COLO829 (cell line): ENCODE measurements around the gene TLK2.
"Not testable (repeated sequence)": the region's sequence is repeated elsewhere in the genome, so short reads cannot be mapped to it uniquely, and the experiment has no call there.

Source experiments
- DNase-seq: peaks from one replicate; pipeline ENCODE4 v3.0.0; 2012; ENCODE audit warnings: low spot score

The TLK2 gene

DNA sequence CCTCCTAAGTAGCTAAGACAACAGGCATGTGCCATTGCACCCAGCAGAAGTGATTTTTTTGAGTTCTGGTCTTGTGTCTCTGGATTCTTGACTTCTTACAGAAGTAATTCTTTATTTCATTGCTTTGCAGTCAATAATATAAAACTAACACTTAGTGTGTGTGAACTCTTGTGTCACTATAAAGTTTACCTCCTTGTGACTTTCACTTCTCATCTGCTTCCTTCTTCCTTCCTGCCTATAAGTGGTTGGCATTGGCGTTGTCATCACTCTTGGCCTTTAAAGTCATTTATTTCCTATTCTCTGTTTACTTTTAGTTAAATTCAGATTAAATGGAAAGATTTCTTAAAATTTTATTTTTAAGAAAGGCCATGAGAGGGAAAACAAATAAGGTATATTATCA, 12.4 kb downstream of the TLK2 start:
- DNase-seq, result not testable (repeated sequence)

DNA sequence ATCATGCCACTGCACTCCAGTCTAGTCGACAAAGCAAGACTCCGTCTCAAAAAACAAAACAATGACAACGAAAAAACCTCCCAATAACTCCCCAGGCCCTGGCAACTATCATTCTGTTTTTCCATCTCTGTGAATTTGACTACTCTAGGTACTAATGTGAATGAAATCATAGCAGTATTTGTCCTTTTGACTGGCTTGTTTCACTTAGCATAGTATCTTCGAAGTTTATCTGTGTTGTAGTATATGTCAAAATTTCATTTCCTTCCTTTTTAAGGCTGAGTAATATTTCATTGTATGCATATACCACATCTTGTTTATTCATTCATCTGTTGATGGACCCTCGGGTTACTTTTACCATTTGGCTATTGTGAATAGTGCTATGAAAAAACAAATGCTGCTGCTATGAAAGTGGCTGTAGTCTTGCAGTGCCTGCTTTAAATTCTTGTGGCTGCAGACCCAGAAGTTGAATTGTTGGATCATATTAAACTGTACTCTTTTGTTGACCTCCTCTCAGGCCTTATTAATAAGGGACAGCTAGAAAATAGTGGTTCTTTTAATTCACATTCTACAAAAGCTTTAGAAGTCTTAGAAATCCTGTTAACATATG, 14.5 kb downstream of the TLK2 start:
- not testable (repeated sequence) for DNase-seq

DNA sequence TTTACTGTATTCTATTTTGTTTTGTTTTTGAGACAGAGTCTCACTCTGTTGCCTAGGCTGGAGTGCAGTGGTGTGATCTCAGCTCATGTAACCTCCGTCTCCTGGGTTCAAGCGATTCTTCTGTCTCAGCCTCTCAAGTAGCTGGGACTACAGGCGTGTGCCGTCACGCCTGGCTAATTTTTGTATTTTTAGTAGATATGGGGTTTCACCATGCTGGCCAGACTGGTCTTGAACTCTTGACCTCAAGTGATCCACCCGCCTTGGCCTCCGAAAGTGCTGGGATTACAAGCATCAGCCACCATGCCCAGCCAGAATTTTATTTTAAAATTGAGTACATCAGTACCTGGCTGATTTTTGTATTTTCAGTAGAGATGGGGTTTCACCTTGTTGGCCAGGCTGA, 15.4 kb downstream of the TLK2 start:
- DNase-seq, result not testable (repeated sequence)

DNA sequence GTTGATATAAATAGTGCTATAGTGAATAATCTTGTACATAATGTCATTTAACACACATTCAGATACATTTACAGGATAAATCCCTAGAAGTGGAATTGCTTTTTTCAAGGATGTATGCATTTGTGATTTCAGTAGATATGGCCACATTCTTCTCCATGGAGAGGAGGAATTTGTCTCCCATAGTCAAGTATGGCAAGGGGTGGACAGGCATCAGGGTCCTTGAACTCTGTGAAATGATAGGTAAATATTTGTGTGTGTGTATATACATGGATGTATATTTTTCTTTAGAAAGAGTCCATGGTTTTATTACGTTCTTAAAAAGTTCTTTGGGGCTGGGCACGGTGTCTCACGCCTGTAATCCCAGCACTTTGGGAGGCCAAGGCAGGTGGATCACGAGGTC, 17.7 kb downstream of the TLK2 start:
- DNase-seq, result not testable (repeated sequence)

DNA sequence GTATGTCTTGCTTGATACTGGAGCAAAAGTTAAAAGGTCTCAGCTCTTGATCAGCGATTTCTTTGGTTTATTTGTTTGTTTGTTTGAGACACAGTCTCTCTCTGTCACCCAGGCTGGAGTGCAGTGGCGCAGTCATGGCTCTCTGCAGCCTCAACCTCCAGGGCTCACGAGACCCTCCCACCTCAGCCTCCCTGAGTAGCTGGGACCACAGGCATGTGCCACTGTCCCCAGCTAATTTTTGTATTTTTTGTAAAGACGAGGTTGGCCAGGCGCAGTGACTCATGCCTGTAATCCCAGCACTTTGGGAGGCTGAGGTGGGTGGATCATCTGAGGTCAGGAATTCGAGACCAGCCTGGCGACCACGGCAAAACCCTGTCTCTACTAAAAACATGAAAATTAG, 20.2 kb downstream of the TLK2 start:
- not testable (repeated sequence) for DNase-seq

DNA sequence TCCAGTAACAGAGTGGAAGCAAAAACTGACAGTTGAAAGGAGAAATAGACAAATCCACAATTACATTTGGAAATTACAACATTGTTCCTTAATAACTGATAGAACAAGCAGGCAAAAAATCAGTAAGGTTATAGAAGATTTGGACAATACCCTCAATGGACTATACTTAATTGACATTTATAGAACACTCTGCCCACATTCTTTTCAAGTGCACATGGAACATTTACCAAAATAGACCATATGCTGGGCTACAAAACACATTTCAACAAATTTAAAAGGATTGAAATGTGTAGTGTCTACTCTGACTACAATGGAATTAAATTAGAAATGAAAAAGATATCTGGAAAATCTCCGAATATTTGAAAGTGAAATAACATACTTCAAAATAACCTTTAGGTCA, 21.8 kb downstream of the TLK2 start:
- not testable (repeated sequence) for DNase-seq

DNA sequence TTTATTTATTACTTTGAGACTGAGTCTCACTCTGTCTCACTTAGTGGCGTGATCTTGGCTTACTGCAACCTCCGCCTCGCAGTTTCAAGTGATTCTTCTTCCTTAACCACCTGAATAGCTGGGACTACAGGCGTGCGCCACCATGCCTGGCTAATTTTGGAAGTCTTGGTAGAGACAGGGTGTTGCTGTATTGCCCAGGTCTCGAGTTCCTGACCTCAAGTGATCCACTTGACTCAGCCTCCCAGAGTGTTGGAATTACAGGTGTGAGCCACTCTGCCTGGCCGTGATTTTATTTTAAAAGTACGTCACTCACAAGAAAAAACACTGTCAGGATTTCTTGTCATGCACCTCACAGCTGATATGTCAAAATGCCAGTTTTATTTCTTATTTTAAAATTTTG, 26.2 kb downstream of the TLK2 start:
- not testable (repeated sequence) for DNase-seq

DNA sequence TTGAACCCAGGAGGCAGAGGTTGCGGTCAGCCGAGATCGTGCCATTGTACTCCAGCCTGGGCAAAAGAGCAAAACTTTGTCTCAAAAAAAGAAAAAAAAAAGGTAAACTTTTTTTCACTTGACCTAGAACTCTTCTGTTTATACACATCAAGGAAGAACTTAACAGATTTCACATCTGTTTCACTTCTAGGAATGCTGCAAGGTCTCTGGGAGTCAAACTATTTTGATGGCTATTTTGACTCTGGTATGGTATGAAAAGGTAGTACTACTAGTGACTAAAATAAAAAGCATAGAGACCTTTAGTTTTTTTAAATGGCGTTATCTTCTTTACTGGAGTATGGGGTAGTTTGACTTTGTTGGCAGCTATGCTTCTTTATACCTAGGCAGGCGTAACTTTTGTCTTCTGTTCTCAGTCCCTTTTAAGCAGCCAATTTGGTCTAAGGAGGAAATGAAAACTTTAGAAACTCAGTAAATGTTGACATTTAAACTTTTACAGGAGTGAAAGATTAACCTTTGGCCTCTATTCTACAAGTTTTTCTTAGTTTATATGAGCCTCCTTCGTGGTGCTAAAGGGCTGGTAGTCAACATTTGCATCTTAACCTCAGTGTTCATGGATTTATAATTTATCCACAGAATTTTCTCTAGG, 28.7 kb downstream of the TLK2 start:
- not testable (repeated sequence) for DNase-seq

DNA sequence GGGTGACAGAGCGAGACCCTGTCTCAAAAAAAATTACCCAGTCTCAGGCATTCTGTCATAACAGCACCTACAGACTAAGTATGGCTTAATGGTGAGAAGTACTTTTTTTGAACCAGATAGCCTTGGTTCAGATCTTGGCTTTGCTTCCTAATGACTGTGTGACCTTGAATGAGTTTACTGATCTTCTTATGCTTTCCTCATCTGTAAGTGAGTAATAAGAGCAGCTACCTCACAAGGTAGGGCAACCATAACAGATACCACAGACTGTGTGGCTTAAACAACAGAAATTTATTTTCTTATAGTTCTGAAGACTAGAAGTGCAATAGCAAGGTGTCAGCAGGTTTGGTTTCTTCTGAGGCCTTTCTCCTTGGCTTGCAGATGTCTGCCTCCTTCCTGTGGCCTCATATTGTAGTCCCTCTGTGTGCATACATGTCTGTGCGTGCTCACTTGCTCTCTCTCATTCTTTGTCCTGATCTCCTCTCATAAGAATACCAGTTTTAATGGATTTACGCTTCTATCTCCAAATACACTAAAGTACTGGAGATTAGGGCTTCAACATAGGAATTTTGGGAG, 31.7 kb downstream of the TLK2 start:
- not testable (repeated sequence) for DNase-seq

DNA sequence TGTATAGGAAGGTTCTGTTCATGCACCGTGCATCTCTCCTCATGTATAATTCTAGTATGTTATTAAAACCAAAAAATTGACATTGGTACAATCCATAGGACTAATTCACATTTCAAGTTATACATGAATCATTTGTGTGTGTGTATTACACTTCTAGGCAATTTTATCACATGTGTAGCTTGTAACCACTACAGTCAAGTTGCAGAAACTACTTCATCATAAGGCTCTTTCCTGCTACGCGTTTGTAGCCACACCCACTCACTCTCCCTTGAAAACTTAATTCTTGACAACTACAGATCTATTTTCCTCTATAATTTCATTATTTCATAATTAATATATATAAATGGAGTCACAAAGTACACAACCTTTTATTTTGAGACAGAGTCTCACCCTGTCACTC, 32.4 kb downstream of the TLK2 start:
- DNase-seq, result not testable (repeated sequence)

DNA sequence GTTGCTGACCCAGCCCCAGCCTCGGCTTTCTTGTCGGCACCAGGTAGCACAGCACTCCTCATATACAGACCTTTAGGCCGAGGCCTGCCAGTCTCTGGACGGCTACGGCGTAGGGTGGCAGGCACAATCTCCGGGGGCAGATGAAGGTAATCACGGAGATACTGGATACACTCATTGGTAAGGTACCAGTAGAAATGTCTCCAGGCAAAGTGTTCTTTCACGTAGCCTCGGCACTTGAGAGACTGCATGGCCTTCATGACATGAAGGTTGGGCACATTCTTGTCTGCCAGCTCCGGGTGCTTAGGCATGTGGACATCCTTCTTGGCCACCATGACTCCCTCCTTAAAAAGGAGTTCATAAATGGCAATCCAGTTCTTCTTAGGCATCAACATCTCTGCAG, 37.8 kb downstream of the TLK2 start:
- DNase-seq, result not testable (repeated sequence)

DNA sequence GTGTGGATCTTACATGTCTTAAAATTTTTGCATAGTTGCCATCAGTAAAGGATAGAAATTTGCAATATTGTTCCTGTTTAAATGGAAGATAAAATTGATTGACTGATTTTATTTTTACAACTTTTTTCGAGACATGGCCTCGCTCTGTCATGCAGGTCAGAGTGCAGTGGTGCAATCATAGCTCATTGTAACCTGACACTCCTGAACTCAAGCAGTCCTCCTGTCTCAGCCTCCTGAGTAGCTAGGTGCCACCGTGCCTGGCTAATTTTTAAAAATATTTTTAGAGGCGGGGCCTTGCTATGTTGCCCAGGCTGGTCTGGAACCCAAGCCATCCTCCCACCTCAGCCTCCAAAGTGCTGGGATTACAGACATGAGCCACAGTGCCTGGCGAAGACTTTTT, 42.7 kb downstream of the TLK2 start:
- not testable (repeated sequence) for DNase-seq

DNA sequence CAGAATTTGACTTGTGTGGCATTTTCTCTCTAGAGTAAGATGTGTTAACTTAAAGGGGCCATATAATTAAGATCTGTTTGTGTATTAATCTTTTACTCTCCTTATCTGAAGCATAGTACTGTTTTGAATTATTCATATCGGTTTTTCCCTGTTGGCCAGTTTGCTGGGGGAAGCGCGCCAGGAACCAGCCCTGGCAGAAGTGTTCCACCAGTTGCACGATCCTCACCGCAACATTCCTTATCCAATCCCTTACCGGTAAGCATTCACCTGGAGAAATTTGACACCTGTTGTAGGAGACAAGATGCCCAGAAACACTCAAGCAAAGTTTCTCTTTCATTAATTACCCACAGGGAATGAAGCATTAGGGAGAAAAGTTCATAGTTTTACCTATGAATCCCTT, 45.5 kb downstream of the TLK2 start:
- not testable (repeated sequence) for DNase-seq

DNA sequence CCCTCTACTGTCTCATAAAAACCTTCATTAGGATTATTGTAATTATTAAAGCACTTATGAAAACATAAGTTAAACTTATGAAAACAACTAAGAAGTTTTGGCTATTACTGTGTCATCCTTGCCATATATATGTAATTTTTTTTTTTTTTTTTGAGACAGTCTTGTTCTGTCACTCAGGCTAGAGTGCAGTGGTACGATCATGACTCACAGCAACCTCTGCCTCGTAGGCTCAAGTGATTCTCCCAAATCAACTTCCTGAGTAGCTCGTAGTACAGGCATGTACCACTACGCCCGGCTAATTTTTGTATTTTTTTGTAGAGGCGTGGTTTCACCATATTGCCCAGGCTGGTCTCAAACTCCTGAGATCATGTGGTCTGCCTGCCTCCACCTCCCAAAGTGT, 46.7 kb downstream of the TLK2 start:
- not testable (repeated sequence) for DNase-seq

DNA sequence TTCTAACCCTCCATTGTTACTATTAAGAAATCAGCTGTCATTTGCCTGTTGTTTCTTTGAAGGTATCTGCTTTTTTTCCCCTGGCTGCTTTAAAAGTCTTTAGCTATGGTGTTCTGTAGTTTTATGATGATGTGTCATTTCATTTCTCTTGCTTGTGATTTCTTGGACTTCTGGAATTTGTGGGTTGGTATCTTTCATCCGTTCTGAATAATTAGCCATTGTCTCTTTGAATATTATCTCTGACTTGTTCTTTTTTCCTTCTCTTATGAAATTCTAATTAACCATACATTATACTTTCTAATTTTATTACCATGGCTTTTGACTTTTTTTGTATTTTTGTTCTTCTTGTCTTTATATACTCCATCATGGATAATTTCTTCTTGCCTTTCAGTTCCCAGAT, 52.3 kb downstream of the TLK2 start:
- not testable (repeated sequence) for DNase-seq

DNA sequence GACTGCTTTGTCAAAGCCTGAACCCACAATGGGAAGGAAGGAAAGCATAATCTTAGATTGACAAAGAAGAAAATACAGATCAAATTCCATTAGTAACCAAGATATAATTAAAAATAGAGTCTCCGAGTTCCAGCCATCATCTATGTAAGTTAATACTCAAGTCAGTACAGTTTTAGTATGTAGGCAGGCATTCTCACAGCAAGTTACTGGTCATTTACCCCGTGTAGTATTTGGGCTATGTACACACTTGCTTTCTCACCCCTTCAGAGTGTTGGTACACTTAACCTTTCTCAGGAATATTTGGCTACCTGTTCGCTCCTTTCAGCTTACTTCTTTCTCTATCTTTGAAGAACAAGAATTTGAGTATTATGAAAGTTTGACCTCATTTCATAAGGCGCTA, 57.9 kb downstream of the TLK2 start:
- DNase-seq, result not testable (repeated sequence)

DNA sequence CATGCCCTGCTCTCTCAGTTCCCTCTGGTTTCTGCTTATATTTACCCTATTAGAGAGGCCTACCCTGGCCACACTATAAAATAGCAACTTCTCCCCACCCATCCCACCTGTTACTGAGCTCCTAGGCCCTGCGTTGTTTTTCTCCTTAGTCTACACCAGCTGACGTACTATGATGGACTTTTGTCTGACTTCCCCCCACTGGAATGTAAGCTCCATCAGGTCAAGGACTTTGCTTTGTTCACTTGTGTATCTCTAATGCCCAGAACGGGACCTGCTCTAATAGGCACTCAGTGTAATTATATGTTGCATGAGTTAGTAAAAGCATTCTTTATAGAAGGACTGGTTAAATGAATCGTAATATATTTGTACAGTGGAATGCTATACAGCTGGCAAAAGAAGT, 62.4 kb downstream of the TLK2 start:
- DNase-seq, result not testable (repeated sequence)

DNA sequence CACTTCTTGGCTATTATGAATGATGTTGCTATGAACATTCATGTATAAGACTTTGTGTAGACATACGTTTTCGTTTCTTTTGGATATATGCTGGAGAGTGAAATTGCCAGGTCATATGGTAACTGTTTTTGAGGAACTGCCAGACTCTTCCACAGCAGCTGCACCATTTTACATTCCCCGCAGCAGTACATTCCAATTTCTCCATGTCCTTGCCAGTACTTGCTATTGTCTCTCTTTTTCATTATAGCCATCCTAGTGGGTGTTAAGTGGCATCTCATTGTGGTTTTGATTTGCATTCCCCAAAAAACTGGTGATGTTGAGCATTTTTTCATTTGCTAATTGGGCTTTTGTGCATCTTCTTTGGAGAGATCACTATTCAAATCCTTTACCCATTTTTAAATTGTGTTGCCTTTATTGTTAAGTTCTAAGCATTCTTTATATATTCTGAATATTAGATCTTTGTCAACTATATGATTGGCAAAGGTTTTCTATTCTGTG, 64.7 kb downstream of the TLK2 start:
- DNase-seq, result not testable (repeated sequence)

DNA sequence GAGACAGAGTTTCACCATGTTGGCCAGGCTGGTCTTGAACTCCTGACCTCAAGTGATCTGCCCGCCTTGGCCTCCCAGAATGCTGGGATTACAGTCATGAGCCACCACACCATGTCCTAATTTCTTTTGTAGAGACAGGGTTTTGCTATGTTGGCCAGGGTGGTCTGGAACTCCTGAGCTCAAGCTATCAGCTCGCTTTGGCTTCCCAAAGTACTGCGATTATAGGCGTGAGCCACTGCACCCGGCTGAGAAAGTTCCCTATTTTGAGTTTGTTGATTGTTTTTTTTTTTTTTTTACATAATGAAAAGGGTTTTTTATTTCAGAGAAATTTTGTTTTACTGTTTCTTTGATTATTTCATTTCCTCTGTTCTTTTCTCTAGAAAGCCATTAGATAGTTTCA, 67.4 kb downstream of the TLK2 start:
- DNase-seq, result not testable (repeated sequence)

DNA sequence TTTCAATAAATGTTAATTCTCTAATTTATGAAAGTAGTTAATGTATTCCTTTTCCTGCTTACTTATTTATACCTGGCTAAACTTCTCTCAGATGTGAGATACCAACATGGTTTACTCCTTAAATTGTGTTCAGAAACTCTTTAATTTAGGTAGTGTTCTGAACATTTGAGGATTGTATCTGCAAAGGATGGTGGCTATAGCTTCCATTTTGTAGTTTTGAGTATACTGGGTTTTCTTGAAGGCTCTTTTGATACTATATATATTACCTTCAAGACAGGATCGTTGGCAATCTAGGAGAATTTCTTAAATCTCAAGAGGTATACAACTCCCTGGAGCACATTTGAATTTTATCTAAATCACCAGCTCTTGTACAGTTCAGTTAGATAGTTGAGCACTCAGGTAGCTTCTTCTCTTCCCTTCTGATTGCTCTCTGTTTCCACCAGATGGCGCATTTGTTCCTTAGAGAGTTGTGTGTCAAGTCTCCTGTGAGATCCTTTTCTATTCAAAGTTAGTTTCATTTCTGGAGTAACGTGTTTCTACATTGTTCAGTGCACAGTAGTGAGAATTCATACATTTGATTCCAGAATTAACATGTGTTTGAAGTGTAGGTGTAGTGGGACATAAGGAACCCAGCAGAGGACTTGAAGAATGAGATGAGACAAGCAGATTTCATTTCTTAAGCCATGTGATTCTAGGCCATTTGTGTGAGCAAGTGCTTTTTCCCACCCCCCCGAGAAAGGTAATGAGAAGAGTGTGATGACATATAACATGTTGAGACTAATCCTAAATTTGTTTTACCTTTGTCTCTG, 74.4 kb downstream of the TLK2 start:
- not testable (repeated sequence) for DNase-seq

DNA sequence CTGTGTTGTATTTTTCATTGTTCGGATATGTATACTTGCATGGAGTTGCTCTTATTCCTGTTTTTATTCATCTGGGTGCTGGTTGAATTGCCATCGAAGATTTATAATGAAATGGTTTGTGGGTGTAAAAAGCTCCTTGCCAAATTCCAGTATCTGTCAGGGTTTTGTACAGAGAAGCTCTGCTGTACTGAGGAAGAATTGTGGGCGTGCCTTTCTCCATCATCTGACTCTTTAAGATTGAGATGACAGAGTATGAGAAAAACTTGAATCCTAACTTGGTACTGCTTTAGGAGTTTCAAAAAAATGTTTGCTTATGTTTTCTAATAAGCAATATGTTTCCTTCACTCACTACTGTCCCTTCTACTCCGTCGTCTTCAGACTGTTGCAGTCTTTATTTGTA, 78.9 kb downstream of the TLK2 start:
- not testable (repeated sequence) for DNase-seq

DNA sequence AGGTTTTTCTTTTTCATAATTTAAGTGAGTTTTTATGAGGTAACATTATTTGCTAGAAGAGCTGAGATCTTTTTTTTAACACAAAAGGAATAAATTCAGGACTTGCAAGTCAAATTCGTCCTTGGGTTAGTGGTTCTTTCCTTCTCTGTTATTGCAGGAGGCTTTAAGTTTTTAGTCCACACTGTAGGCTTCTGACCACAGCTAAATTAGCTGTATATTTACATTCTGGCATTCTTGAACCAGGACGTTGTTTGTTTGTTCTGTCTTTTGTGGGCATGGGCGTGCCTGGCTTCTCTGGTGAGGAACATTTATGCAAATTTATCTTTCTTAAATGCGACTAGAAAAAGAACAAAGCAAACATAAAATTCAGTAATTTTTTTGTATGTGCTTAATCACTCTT, 80.3 kb downstream of the TLK2 start:
- DNase-seq, result not testable (repeated sequence)
